OCI-LY1 (cell line): ENCODE data around the gene DOCK4.

Experiments
- EZH2 ChIP-seq: fragments of 200-600 bp; sonication (generic), shearing (Covaris generic); IDR thresholded peaks from 2 replicates; pipeline ENCODE4 v1.8.0; 2017; ENCODE audit warnings: borderline replicate concordance, mixed run types, mild to moderate bottlenecking, antibody characterized with exemption, low read length, moderate library complexity, mixed read lengths
- TF ChIP-seq, protein P1 (sequence below): fragments of 200-600 bp; sonication (generic), shearing (Covaris generic); IDR thresholded peaks from 2 replicates; pipeline ENCODE4 v1.5.1; 2017; ENCODE audit warnings: mild to moderate bottlenecking, antibody characterized with exemption, low read length, moderate library complexity, mixed read lengths

DNA sequence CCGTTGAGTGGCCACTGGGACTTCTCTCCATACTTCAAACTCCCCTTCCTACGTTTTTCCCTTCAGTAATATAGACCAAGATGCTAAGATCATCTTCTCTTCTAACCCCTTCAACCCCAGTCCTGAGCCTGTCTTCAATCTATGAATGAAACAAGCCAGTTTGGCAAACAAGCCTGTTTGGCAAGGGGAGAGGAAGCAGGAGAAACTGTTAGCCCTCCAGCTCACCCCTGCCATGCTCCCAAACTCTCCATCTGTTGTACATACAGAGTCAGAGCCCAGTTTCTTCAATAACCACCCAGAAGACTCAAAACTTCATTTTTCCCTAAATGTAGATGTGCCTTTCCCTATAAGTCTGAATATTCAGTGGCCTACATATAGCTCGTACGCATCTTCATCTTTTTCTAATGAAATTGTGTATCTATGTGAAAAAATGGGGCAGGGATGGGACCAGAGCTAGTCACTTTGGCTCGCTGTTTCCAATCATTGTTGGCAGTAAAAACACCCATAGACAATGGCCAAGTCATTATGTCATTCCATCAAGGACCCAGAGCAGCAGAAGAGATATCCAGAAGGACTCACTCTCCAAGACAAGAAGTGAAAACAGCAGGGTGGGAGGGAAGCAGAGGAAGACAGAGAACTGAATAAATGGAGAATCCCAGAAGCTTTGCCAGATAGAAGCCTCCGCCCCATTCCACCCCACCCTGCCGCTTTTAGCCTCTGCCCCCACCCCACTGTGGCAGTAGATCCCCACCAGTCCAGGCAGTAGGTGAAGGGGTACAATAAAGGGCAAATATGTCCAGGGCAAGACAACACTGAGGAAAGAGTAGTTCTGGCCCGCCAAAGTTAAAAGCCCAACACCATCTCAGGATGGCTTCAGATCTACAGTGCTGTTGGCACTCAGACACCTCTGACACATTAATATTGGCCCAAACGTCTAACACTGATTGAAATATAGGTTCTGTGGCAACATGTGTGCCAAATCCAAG, 87.3 kb downstream of the DOCK4 start:
- TF ChIP-seq, protein P1, sequence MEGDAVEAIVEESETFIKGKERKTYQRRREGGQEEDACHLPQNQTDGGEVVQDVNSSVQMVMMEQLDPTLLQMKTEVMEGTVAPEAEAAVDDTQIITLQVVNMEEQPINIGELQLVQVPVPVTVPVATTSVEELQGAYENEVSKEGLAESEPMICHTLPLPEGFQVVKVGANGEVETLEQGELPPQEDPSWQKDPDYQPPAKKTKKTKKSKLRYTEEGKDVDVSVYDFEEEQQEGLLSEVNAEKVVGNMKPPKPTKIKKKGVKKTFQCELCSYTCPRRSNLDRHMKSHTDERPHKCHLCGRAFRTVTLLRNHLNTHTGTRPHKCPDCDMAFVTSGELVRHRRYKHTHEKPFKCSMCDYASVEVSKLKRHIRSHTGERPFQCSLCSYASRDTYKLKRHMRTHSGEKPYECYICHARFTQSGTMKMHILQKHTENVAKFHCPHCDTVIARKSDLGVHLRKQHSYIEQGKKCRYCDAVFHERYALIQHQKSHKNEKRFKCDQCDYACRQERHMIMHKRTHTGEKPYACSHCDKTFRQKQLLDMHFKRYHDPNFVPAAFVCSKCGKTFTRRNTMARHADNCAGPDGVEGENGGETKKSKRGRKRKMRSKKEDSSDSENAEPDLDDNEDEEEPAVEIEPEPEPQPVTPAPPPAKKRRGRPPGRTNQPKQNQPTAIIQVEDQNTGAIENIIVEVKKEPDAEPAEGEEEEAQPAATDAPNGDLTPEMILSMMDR: no peak
- TF ChIP-seq EZH2: no peak
